Measurements from ENCODE around the gene TMEM51. TPM values are rescaled to one million over a fixed set of nuclear protein-coding genes. Genes with fewer than 3 reads are reported as not detected.

The TMEM51 gene
- total and polyA plus RNA-seq, 2 of the 13 experiments (the other 11 are each of a cell fraction or from before 2014, with no cell fraction given) = 12.2 to 22.3 TPM

- TF ChIP-seq, protein P1, sequence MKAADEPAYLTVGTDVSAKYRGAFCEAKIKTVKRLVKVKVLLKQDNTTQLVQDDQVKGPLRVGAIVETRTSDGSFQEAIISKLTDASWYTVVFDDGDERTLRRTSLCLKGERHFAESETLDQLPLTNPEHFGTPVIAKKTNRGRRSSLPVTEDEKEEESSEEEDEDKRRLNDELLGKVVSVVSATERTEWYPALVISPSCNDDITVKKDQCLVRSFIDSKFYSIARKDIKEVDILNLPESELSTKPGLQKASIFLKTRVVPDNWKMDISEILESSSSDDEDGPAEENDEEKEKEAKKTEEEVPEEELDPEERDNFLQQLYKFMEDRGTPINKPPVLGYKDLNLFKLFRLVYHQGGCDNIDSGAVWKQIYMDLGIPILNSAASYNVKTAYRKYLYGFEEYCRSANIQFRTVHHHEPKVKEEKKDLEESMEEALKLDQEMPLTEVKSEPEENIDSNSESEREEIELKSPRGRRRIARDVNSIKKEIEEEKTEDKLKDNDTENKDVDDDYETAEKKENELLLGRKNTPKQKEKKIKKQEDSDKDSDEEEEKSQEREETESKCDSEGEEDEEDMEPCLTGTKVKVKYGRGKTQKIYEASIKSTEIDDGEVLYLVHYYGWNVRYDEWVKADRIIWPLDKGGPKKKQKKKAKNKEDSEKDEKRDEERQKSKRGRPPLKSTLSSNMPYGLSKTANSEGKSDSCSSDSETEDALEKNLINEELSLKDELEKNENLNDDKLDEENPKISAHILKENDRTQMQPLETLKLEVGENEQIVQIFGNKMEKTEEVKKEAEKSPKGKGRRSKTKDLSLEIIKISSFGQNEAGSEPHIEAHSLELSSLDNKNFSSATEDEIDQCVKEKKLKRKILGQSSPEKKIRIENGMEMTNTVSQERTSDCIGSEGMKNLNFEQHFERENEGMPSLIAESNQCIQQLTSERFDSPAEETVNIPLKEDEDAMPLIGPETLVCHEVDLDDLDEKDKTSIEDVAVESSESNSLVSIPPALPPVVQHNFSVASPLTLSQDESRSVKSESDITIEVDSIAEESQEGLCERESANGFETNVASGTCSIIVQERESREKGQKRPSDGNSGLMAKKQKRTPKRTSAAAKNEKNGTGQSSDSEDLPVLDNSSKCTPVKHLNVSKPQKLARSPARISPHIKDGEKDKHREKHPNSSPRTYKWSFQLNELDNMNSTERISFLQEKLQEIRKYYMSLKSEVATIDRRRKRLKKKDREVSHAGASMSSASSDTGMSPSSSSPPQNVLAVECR (CRISPR knock-in tag; IDR thresholded peaks at IDR 0.05; ENCODE audit: borderline replicate concordance) = peak; percentile 36; the same call in 1 of the 2 replicates
- TF ChIP-seq, protein P2, sequence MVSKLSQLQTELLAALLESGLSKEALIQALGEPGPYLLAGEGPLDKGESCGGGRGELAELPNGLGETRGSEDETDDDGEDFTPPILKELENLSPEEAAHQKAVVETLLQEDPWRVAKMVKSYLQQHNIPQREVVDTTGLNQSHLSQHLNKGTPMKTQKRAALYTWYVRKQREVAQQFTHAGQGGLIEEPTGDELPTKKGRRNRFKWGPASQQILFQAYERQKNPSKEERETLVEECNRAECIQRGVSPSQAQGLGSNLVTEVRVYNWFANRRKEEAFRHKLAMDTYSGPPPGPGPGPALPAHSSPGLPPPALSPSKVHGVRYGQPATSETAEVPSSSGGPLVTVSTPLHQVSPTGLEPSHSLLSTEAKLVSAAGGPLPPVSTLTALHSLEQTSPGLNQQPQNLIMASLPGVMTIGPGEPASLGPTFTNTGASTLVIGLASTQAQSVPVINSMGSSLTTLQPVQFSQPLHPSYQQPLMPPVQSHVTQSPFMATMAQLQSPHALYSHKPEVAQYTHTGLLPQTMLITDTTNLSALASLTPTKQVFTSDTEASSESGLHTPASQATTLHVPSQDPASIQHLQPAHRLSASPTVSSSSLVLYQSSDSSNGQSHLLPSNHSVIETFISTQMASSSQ (IDR thresholded peaks at IDR 0.05; ENCODE audit: low read depth) = peak; percentile 37; the same call in 1 of the 2 replicates
- TF ChIP-seq, protein P2 (CRISPR knock-in tag; IDR thresholded peaks at IDR 0.05; ENCODE audit: borderline replicate concordance) = peak; percentile 92
- TF ChIP-seq PATZ1 (CRISPR knock-in tag; IDR thresholded peaks at IDR 0.05) (peak; percentile 82; the same call in 1 of the 2 replicates), FOXO1 (CRISPR knock-in tag; IDR thresholded peaks at IDR 0.05) (peak; percentile 72), FOXP1 (IDR thresholded peaks at IDR 0.05) (no peak), FOXP1 (CRISPR knock-in tag; IDR thresholded peaks at IDR 0.05) (peak; percentile 49), HDAC2 (CRISPR knock-in tag; IDR thresholded peaks at IDR 0.05) (peak; percentile 81; the same call in 1 of the 2 replicates), ZNF781 (CRISPR knock-in tag; IDR thresholded peaks at IDR 0.05; ENCODE audit: borderline replicate concordance, not compliant biosample characterization) (peak; percentile 68), UBTF (CRISPR knock-in tag; IDR thresholded peaks at IDR 0.05) (peak; percentile 65), MED13 (CRISPR knock-in tag; IDR thresholded peaks at IDR 0.05) (peak; percentile 66; the same call in 1 of the 2 replicates)
Measured at GRCh38 chr1:15189692-15190370, 36.3 kb downstream of the TMEM51 start (continued).
